T-cell (primary cell): ENCODE data around the gene TRAM1L1. TPM values are rescaled to one million over a fixed set of nuclear protein-coding genes. Genes with fewer than 3 reads are reported as not detected.
A peak's percentile ranks its signal among the peaks of the same experiment; 100 is the strongest.

Source experiments
- ATAC-seq, 4 experiments: fragments of 200-7000 bp in 3 of 4; fragments of 150-1000 bp in 1 of 4; cut with Tn5 transposase; replicated peaks in 1 of 4; 1 replicate in 3 of 4; 2 replicates in 1 of 4; pipeline ENCODE4 v1.10.0; 2021; ENCODE audit warnings: moderate library complexity in 3 of 4, mild to moderate bottlenecking in 2 of 4, moderate number of reproducible peaks in 1 of 4
- CTCF ChIA-PET, 2 donors: fragments of 300-600 bp; sonication (Branson Sonifier 250); formaldehyde crosslinking; loops; one replicate each; lab custom pipeline; 2022; ENCODE audit warnings: antibody characterized with exemption in 2 of 2; lab: Charles Lee
- POLR2A ChIA-PET, 2 donors: fragments of 300-600 bp; sonication (Branson Sonifier 250); formaldehyde crosslinking; loops; one replicate each; lab custom pipeline; 2022; ENCODE audit warnings: antibody characterized with exemption in 2 of 2; lab: Charles Lee
- DNase-seq, 35 experiments: peaks; one replicate each; pipeline versions ENCODE4 v3.0.0 to v3.0.0-alpha.2; 2013 to 2023
- H3K27ac ChIP-seq: one replicate; pipeline ENCODE4 v1.5.1; 2013; ENCODE audit warnings: low read length
- H3K27me3 ChIP-seq, 2 experiments: replicated peaks in 1 of 2; 1 replicate in 1 of 2; 2 replicates in 1 of 2; pipeline versions ENCODE4 v1.6.1 to v1.7.0; 2013; ENCODE audit warnings: low read length in 1 of 2, mixed read lengths in 1 of 2; ENCODE audit not compliant: control insufficient read depth in 2 of 2, insufficient read depth in 2 of 2; ENCODE audit errors: extremely low read depth in 1 of 2
- H3K36me3 ChIP-seq, 2 donors: 1 replicate in 1 of 2; 2 replicates in 1 of 2; pipeline versions ENCODE4 v1.6.1 to v1.7.0; 2013; ENCODE audit warnings: low read length in 1 of 2; ENCODE audit not compliant: control insufficient read depth in 2 of 2, insufficient read depth in 1 of 2; ENCODE audit errors: extremely low read depth in 1 of 2
- H3K4me1 ChIP-seq, 2 experiments: 1 replicate in 1 of 2; 2 replicates in 1 of 2; pipeline versions ENCODE4 v1.6.1 to v1.7.0; 2013; ENCODE audit warnings: low read length in 2 of 2, mixed read lengths in 1 of 2; ENCODE audit not compliant: insufficient read depth in 2 of 2, control insufficient read depth in 1 of 2; ENCODE audit errors: extremely low read depth in 1 of 2
- H3K4me3 ChIP-seq, 2 donors: 1 replicate in 1 of 2; 2 replicates in 1 of 2; pipeline versions ENCODE4 v1.5.1 to v1.7.0; 2013; ENCODE audit warnings: mild to moderate bottlenecking in 2 of 2, low read length in 1 of 2, moderate library complexity in 1 of 2; ENCODE audit not compliant: control insufficient read depth in 1 of 2; ENCODE audit errors: extremely low read depth in 1 of 2
- H3K9me3 ChIP-seq: 2 replicates; pipeline ENCODE4 v1.7.0; 2013
- H3K27ac Mint-ChIP-seq, 2 donors: one replicate each; pipeline ENCODE4 v1.8.0; 2020 to 2021; ENCODE audit warnings: mild to moderate bottlenecking in 2 of 2, mixed read lengths in 2 of 2
- H3K27me3 Mint-ChIP-seq, 2 donors: one replicate each; pipeline ENCODE4 v1.8.0; 2021 to 2022; ENCODE audit warnings: mixed read lengths in 2 of 2
- H3K36me3 Mint-ChIP-seq: one replicate; pipeline ENCODE4 v1.8.0; 2021; ENCODE audit warnings: mixed read lengths
- H3K4me1 Mint-ChIP-seq, 3 donors: one replicate each; pipeline ENCODE4 v1.8.0; 2020 to 2022; ENCODE audit warnings: mixed read lengths in 3 of 3, mild to moderate bottlenecking in 1 of 3
- H3K4me3 Mint-ChIP-seq, 3 donors: one replicate each; pipeline ENCODE4 v1.8.0; 2020 to 2022; ENCODE audit warnings: mild to moderate bottlenecking in 3 of 3, mixed read lengths in 3 of 3, moderate library complexity in 3 of 3
- H3K9me3 Mint-ChIP-seq, 3 donors: one replicate each; pipeline ENCODE4 v1.8.0; 2020 to 2022; ENCODE audit warnings: mixed read lengths in 3 of 3
- WGBS: methylation state at CpG from one replicate; pipeline ENCODE4 v1.1.5; 2013; ENCODE audit warnings: missing lambda C conversion rate; ENCODE audit not compliant: insufficient coverage; 5-methylcytosine and 5-hydroxymethylcytosine counted together
- total RNA-seq, 35 experiments: library from RNA in 6 of 35; stranded (reverse) in 6 of 35; fragments of 120-200 nt in 1 of 35; gene quantifications; one replicate each; pipeline versions ENCODE4 v1.2.1 to v1.2.4 and lab custom pipeline; 2013 to 2026

The TRAM1L1 gene
- not detected for total RNA-seq
- not detected for total RNA-seq (2013)
- 0 to 0.15 (median 0) reads per million in 29 experiments for total RNA-seq (lab: John Stamatoyannopoulos, UW)

- Histone ChIP-seq H3K4me3 (peak within 1 kb of the TSS in 1 of 2 donors; percentile 55), H3K36me3 (no peaks in the 10 kb centered on the region), H3K27me3 (no peaks in the 10 kb centered on the region), H3K27ac (no peak within 1 kb of the TSS), H3K9me3 (no peaks in the 10 kb centered on the region), H3K4me1 (peaks cover 0 to 5% of the 10 kb centered on the region in 2 experiments)
- POLR2A ChIA-PET, result no interaction called here
- DNase-seq (peak in 2 of 35 experiments; percentile 0 to 2), ATAC-seq (no peak)
- no peaks in the 10 kb centered on the region for H3K36me3 Mint-ChIP-seq
- no peak within 1 kb of the TSS for H3K27ac Mint-ChIP-seq
- H3K4me1 Mint-ChIP-seq, result peaks cover 0 to 4% (median 0%) of the 10 kb centered on the region in 3 donors
- WGBS, result 9% methylated on average over 35 of the region's 45 CpGs
- CTCF ChIA-PET, result no interaction called here
- peak within 1 kb of the TSS in 2 of 3 donors; percentile 13 to 46 for H3K4me3 Mint-ChIP-seq
- H3K27me3 Mint-ChIP-seq, result peaks cover 10 to 13% of the 10 kb centered on the region in 2 donors
- peaks cover 2 to 15% (median 7%) of the 10 kb centered on the region in 3 donors for H3K9me3 Mint-ChIP-seq
These were observed at the start of gene TRAM1L1 for GRCh38 chr4:117084866-117085701. TRAM1L1 (minus strand) TSS chr4:117085576; CDS start chr4:117085393, 183 bp downstream.

GRCh38 chr4:117134386-117134785 is 49.0 kb upstream of the TRAM1L1 start:
- WGBS, result no CpG with 5 or more reads among the region's 4 CpGs
- CTCF ChIA-PET, result no interaction called here

GRCh38 chr4:117096886-117097285 is 11.5 kb upstream of the TRAM1L1 start:
- Histone ChIP-seq H3K4me3 (no peak overlapping the region), H3K4me1 (no peaks in the 10 kb centered on the region), H3K27ac (no peak overlapping the region), H3K36me3 (no peaks in the 10 kb centered on the region), H3K9me3 (no peaks in the 10 kb centered on the region), H3K27me3 (no peaks in the 10 kb centered on the region)
- Mint-ChIP-seq H3K4me1 (no peaks in the 10 kb centered on the region), H3K9me3 (peaks cover 0 to 5% (median 0%) of the 10 kb centered on the region in 3 donors), H3K27ac (no peak overlapping the region), H3K27me3 (no peaks in the 10 kb centered on the region), H3K4me3 (no peak overlapping the region), H3K36me3 (no peaks in the 10 kb centered on the region)
- no peak for ATAC-seq
- DNase-seq, result no peak
- ChIA-PET CTCF (no interaction called here), POLR2A (interaction anchor here in 1 of 2 donors (0.6 kb wide), 1 partner anchor 189 kb away, joined by 3 read pairs; no protein-coding TSS in a partner anchor)

More at GRCh38 chr4:117134386-117134785, 49.0 kb upstream of the TRAM1L1 start:
- Histone ChIP-seq H3K4me1 (no peaks in the 10 kb centered on the region), H3K27ac (no peak overlapping the region), H3K4me3 (no peak overlapping the region), H3K27me3 (no peaks in the 10 kb centered on the region), H3K9me3 (no peaks in the 10 kb centered on the region), H3K36me3 (no peaks in the 10 kb centered on the region)
- H3K36me3 Mint-ChIP-seq, result no peaks in the 10 kb centered on the region
- DNase-seq, result no peak
- peaks cover 10 to 30% (median 14%) of the 10 kb centered on the region in 3 donors for H3K9me3 Mint-ChIP-seq
- H3K27me3 Mint-ChIP-seq, result no peaks in the 10 kb centered on the region
- H3K27ac Mint-ChIP-seq, result no peak overlapping the region
- no peak for ATAC-seq
- H3K4me1 Mint-ChIP-seq, result no peaks in the 10 kb centered on the region
- POLR2A ChIA-PET, result no interaction called here
- H3K4me3 Mint-ChIP-seq, result no peak overlapping the region

- WGBS, result no CpG with 5 or more reads among the region's 5 CpGs
- Histone ChIP-seq H3K36me3 (no peaks in the 10 kb centered on the region), H3K27ac (no peak overlapping the region), H3K27me3 (no peaks in the 10 kb centered on the region), H3K4me3 (no peak overlapping the region), H3K9me3 (no peaks in the 10 kb centered on the region), H3K4me1 (no peaks in the 10 kb centered on the region)
- no peak for DNase-seq
- POLR2A ChIA-PET, result interaction anchor here in 1 of 2 donors (0.6 kb wide), 1 partner anchor 190 kb away, joined by 3 read pairs; no protein-coding TSS in a partner anchor
- Mint-ChIP-seq H3K4me1 (no peaks in the 10 kb centered on the region), H3K36me3 (no peaks in the 10 kb centered on the region), H3K27me3 (no peaks in the 10 kb centered on the region), H3K4me3 (no peak overlapping the region), H3K9me3 (peaks cover 0 to 5% (median 0%) of the 10 kb centered on the region in 3 donors), H3K27ac (no peak overlapping the region)
- CTCF ChIA-PET, result no interaction called here
- no peak for ATAC-seq
These were observed 11.1 kb upstream of the TRAM1L1 start for GRCh38 chr4:117096462-117096861.

GRCh38 chr4:117093571-117093970 is 8.2 kb upstream of the TRAM1L1 start:
- H3K4me1 ChIP-seq, result no peaks in the 10 kb centered on the region
- DNase-seq (no peak), ATAC-seq (no peak)
- no peaks in the 10 kb centered on the region for H3K9me3 ChIP-seq
- no peak overlapping the region for H3K4me3 ChIP-seq
- no peaks in the 10 kb centered on the region for H3K36me3 ChIP-seq
- ChIA-PET POLR2A (no interaction called here), CTCF (no interaction called here)
- Mint-ChIP-seq H3K9me3 (peaks cover 0 to 6% (median 0%) of the 10 kb centered on the region in 3 donors), H3K36me3 (no peaks in the 10 kb centered on the region), H3K27me3 (no peaks in the 10 kb centered on the region), H3K4me1 (no peaks in the 10 kb centered on the region), H3K27ac (no peak overlapping the region), H3K4me3 (no peak overlapping the region)
- no peaks in the 10 kb centered on the region for H3K27me3 ChIP-seq
- H3K27ac ChIP-seq, result no peak overlapping the region

- H3K9me3 Mint-ChIP-seq, result peaks cover 0 to 21% (median 2%) of the 10 kb centered on the region in 3 donors
- no peak overlapping the region for H3K27ac ChIP-seq
- 100% methylated on average over 1 of the region's 2 CpGs for WGBS
These were observed 7.6 kb downstream of the TRAM1L1 start for GRCh38 chr4:117077760-117078159.

More at GRCh38 chr4:117077760-117078159, 7.6 kb downstream of the TRAM1L1 start:
- H3K4me1 Mint-ChIP-seq, result no peaks in the 10 kb centered on the region
- no peak for DNase-seq
- ATAC-seq, result no peak
- no peaks in the 10 kb centered on the region for H3K4me1 ChIP-seq
- no peaks in the 10 kb centered on the region for H3K27me3 ChIP-seq
- no peaks in the 10 kb centered on the region for H3K27me3 Mint-ChIP-seq
- H3K27ac Mint-ChIP-seq, result no peak overlapping the region
- no peak overlapping the region for H3K4me3 ChIP-seq
- no peaks in the 10 kb centered on the region for H3K36me3 ChIP-seq
- H3K9me3 ChIP-seq, result no peaks in the 10 kb centered on the region
- H3K4me3 Mint-ChIP-seq, result no peak overlapping the region
- ChIA-PET POLR2A (no interaction called here), CTCF (no interaction called here)
- no peaks in the 10 kb centered on the region for H3K36me3 Mint-ChIP-seq
